Activated CD8-positive, alpha-beta memory T cell treated with anti-CD3 and anti-CD28 coated beads, Interleukin-2, amount 50 U/mL, for 48 hours (primary cell): ENCODE measurements around the gene TMED10.

ENCODE experiments used
- DNase-seq: peaks from one replicate; pipeline ENCODE4 v3.0.0-alpha.2; 2020

The TMED10 gene

DNA sequence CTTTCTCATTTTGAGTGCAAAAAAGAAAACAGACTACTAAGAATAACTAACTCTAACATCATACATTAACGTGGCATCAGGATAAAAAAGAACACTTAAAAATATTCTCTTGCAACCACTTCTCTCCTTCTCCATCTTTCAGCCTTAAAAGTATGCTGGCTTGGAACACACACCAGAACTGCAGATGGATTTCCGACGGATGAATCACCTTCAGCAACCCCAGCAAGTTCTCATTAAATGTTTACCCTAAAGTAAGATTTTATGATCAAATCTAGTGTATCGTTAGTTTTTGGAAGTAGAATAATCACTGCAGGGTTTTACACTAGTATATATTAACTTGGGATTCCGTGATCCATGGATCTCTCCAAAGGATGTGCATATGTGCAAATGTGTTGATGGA lies 50.8 kb downstream of the TMED10 start:
- no peak for DNase-seq

DNA sequence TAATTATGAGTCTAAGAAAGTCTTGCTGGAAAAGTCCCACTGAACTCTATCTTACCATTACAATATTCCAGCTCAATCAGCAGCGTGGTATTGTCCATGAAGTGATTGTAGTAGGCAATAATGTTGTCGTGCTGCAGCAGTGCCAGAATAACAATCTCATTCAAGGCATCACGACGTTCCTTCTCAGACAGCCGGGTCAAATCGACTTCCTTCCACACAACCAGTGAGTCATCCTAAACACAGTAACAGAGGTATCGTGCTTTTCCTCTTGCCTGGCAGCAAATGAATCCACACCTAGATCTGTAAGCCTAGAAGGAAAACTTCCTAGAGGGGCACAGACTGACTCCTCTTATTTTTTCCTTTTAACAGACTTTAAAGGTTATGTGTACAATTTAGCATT lies 52.4 kb downstream of the TMED10 start:
- no peak for DNase-seq

DNA sequence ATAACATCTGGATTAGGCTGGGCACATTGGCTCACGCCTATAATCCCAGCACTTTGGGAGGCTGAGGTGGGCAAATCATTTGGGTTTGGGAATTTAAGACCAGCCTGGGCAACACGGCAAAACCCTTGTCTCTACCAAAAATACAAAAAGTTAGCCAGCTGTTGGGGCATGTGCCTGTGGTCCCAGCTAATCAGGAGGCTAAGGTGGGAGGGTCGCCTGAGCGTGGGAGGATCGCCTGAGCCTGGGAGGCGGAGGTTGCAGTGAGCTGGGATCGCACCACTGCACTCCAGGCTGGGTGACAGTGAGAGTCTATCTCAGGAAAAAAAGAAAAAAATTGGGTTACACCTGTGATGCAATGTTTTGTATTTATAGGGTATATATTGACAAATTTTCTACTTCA lies 54.9 kb downstream of the TMED10 start:
- no peak for DNase-seq

DNA sequence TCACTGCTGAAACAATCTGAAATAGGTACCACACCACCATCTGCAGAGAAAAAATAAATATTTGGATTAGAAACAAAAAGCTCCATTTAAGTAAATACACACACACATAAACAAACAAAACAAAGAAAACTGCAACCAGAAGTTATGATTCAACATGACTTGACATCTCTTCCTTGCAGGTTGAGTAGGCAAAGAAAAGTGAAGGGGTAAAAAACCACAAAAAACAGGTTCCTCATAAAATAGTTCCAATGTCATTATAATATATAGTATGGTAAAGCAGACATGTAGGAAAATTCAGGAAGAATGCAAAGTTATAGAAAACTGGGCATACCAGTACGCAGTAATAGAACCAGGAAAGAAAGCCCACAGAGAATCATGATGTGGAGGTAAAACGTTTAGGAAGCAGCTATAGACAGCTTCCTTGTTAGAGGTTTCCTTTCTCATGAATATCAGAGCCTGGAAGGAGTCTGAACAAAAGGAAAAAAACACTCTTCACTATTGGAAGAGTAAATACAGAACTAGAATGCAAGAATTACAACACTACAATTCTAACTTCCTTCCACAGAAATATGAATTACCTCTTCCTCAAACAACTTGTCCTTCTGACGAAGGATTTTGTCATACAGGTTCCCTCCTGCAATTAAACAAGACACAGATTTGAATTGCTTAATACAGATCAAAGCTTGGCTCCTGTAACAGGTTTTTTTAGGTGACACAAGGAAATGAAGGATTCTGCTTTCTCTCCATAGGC lies 55.7 kb downstream of the TMED10 start:
- no peak for DNase-seq

DNA sequence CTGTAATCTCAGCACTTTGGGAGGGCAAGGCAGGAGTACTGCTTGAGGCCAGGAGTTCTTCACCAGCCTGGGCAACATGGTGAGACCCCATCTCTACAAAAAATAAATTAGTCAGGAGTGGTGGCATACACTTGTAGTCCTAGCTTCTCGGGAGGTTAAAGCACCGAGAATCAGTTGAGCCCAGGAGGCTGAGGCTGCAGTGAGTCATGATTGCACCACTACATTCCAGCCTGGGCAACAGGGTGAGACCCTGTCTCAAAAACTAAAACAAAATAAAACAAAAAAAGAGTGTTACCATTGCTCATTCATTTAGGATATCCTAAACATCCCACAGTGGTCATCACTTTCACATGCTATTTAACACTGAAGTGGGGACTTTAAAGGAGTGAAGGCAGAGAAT lies 57.4 kb downstream of the TMED10 start:
- no peak for DNase-seq

DNA sequence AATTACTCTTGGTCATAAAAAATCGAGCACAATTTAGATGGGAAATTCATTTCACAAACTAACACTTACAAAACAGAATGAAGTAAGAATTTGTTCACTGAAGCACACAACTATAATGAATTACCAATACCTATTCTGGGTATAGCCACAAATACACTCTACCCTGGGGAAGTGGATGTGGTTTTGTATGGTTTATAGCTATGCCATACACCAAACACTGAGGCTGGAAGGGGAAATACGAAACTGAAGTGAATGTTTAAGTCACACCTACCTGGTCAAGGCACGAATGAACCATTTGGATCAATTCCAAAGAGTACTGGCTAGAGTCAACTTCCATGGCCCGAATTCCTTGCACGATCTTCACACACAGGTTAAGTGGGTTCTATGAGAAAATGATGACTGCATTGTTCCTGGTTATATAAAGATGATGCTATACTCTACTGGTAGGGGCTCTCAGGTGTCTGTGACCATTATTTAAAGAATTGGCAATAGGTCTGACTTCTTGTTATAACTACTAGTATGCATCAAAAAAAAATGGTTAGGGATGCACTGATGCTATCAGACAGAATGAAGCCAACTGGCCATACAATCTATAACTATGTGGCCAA lies 62.4 kb downstream of the TMED10 start:
- no peak for DNase-seq

DNA sequence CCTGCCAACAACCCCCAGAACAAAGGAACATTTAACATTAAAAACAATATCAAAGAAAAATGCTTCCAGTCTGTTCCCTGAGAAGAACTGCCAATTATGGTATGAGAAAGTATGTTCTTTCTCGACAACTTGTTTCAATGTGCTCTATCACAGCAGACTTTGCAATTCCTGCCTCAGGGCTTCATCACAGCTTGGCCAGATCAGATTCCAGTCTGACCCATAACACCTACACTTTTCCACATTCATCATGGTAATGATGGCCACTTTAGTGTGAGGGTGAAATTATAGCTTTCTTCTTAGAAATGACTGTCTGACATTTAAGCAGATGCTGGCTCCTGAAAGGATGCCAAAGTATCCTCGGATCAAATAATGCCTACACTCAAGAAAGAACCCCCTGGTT lies 66.5 kb downstream of the TMED10 start:
- DNase-seq: no peak

DNA sequence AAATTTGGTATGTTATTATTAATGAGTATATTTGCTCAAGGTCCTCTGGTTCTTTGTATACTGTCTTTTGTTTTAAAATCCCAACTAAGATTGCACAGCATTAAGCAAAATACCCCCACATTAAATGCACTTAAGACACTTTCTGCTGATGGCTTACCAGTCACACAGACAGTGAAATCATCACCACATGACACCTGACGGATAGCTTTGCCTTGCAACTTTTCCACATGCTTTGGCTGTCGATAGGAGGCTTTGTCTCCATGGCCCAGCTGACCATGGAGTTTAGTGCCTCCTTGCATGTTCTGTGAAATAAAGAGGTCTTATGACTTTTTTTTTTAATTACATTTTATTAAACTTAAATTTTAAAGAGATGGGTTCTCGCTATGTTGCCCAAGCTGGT lies 69.2 kb downstream of the TMED10 start:
- no peak for DNase-seq

DNA sequence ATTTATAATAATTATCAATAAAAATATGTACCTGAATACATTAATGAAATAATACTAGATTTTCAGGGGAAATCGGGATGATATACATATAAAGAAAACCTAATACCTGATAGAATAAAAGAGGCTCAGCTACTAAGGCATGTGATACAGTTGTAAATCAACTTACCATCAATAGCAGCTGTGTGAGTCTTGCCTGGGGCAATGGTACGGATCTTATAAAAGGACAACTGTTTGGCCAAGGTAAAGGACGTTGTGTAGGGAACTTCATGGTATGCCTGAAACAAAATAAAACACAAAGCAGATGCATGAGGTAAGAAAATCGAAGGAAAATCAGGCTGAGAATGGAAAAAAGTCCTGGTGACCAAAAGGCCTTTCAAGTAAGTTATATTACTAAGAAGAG lies 74.9 kb downstream of the TMED10 start:
- no peak for DNase-seq

DNA sequence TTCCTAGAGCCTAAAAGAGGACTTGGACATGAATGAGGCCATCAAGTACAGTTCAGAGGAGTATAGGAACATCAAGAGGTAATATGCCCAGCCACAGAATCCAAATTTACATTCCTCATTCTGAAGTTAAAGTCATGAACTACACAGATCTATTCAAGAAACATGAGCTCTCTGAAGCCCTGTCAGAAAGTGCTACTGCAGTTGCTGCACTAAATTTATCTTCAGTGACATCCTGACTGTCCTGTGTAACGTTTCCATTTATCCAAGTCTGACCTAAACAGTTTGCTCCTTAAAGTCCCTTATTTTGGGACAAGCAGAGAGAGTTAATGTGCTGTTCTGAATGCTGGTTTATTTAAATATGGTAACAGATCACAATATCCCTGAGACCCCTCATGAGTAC lies 77.7 kb downstream of the TMED10 start:
- DNase-seq: no peak

DNA sequence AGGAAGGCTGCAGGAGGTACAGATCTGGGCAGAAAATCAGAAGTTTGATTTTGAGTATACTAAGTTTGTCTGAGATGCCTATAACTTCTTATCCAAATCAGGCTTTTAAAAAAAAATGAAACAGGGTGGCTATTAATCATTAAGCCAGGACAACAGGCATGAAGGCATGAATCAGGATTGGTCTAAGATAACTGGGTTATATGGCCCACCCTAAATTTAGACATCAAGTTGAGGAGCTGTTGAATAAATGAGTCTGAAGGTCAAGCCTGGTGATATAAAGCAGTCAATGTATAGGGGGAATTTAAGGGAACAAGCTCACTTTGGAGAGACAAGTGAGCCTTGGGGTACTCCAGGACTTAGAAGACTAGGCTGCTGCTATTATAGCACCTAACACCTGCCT lies 78.2 kb downstream of the TMED10 start:
- DNase-seq: no peak

DNA sequence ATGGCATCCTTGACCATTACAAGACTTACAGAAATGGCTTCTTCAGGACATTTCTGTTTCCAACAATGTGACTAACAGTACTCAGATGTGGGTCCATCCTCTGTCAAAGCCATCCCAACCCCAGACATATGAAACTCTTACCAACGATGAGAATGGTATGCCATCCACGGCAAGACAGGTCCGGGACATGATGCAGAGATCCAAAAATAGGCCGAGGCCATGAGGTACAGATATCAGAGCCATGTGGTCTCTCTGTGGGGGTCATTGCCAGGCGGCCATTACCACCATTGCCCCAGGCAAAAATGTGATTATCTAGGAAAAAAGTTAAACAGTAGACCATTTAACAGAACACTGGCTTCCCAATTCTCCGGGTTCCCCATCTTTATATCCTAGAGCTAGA lies 79.5 kb downstream of the TMED10 start:
- no peak for DNase-seq

DNA sequence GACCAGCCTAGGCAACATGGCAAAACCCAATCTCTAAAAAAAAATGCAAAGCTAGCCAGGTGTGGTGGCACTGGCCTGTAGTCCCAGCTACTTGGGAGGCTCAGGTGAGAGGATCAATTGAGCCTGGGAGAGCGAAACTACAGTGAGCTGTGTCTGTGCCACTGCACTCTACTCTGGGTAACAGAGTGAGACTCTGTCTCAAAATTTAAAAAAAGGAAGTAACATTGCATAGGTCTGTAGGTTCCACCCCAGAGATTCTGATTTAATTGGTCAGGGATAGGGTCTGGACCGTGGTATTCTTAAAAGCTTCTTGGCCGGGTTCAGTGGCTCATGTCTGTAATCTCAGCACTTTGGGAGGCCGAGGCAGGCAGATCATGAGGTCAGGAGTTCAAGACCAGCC lies 80.7 kb downstream of the TMED10 start:
- DNase-seq: no peak

DNA sequence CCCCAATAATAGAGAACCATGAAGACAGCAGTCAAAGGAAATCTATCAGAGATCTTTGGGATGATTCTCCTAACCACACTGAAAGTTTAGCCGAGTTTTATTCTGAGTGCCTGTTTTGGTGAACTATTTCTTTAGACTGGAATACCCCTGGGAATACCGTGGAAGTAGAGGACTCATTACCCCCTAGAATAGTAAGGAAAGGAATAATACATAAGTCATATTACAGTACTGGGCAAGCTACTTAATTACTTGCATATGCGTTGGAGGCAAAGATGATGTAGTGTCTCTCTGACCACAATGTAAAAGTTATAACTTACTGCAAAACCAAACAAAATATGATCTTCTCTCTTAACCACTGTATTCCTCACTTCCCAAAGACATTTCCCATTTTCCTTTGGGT lies 81.5 kb downstream of the TMED10 start:
- no peak for DNase-seq

DNA sequence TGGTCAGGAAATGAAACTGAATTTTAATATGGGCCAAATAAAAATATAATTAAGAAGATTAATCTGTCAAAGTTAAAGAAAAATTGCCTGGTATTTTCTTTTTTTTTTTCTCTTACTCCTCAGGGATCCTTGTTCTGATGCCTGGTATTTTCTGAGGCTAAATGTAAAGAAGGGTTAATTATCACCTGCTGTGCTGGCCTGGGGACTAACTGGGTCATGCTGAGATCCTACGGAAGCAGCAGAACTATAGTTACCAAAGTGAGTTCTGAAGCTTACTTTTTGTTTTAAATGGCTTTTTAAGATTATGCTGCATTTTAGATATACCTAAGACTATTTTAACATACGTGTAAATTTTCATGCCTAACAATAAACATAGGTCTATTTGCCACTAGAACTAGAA lies 83.7 kb downstream of the TMED10 start:
- DNase-seq: no peak

DNA sequence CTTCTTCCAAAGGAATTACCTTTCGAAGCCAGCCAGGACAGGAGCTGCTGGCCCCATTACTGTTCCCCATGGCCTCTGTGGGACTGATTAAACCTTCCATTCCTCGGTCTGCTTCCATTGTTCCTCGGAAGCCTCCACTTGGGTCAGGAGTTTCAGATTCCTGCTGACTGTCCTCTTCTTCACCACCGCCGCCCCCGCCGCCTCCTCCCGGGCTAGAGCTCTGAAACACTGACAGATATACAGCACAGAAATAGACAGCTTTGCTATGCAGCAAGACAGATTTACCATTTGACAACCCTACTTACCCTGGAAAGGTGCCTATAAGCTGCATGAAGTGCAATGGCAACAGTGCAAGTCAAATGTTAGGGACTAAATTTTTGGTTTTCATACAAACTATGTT lies 85.2 kb downstream of the TMED10 start:
- DNase-seq: no peak

DNA sequence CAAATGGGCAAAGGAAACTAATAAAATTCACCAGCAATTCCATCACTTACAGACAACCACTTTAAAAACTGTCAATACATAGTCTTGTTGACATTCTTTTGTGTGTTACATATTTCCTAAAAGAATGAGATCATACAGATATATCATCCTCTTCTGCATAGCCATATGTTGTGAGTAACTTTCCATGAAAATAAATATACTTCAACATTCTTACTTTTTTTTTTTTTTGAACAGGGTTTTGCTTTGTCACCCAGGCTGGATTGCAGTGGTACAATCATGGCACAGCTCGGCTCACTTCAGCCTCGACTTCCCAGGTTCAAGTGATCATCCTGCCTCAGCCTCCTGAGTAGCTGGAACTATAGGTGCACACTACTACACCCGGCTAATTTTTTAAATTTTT lies 86.1 kb downstream of the TMED10 start:
- DNase-seq: no peak

DNA sequence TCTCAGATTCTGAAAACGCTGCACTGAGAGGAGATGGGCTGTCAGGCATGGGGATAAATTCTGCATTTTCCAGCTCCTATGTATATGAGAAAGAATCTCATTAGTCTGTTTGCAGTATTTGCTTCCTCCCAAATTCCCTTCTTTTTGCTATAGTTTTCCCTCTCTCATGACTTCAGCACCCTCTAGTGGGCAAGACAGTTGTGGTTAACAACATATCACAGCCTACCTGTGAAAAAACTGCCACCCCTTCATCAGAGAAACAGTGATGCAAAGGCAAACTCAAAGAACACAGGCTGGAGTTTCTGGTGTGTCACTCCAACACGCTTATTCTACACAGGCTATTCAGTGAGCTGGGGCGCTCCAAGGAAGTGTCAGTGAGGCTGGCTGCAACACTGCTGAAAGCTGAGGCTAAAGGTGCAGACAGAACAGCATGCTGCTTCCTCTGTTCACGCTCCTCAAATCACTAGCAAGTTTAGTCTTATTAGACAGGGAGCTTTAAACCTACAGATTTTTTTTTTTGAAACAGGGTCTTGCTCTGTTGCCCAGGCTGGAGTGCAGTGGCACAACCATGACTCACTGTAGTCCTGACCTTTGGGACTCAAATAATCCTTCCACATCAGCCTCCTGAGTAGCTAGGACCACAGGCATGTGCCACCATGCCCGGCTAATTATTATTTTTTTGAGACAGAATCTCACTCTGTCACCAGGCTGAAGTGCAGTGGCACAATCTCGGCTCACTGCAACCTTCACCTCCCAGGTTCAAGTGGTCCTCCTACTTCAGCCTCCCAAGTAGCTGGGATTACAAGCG lies 87.6 kb downstream of the TMED10 start:
- no peak for DNase-seq

DNA sequence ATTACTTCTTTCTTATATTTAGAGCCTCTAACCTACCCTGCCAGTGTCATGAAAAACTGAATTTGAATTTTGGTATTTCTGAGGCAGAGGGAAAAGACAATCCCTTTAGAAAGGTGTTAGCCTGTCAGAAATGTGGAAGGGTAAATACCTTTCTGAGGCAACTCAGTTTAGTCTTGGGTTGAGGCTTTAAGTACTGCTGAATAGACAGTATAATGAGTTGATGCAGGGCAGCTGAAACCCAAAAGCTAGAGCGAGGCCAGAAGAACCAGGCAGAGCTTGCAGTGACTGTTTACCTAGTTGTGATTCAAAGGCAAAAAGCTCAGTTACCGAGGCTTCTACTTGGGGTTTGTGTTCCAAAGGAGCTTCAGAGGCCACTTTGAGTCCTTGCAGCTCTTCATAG lies 88.3 kb downstream of the TMED10 start:
- no peak for DNase-seq

DNA sequence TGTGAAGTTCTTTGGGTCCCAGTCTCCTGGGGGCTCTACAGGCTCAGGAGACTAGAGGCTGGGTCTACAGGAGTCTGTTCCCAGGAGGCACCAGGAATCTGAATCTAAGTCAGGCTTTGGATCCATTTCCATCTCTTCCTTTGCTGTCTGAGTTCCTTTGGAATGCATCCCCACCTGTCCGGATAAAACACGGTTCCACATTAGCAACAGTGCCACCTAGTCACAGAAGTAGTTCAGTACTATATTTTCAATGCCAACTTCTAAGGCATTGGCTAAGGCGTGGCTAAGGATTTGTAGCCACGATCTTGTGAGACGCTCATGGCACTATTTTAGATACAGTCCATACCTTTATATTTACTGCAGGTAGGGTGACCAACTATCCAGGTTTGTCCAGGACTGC lies 91.9 kb downstream of the TMED10 start:
- no peak for DNase-seq

DNA sequence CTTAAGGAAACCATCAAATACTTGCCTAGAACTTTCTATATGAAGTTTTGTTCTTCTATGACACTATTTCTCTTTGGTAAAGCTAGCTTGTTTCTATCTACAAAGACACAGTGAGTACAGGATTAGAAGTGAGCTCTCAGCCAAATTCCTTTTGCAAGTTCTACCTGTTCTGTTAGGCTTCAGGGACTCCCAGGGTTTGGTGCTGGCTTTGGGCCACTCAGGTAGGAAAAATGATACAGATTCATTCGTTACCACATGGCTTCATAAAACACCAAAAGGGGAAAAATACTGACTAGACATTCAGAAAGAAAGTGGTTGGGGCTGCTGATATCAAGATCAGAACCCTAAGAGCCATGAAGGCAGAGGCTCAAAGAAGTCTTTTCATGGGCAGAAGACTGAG lies 93.1 kb downstream of the TMED10 start:
- DNase-seq: no peak

DNA sequence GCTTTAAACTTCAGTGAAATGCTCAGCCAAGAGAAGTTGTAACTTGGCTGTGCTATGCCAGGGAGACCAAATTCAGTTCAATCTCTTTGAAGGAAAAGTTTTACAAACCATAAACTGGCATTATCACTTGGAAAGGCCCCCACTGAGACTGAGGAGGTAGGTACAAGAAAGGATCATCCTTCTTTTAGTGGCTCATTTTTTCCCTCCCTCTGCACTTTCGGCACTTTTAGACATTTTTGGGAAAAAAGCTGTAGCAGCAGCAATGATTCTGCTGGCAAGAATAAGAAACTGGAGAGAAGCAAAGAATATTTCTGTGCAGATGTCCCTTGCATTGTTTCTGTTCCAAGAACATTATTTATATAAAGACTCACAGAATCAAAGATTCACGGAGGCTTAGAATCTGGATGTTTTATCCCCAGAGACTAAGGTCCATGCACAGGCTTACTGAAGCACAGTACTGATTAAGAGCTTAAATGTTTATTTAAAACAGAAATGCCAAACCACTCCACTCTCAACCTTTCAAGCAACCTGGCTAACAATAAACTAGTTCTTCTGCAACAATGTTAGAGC lies 94.7 kb downstream of the TMED10 start:
- no peak for DNase-seq
